GM19467 (cell line): ENCODE measurements around the gene FASTK.

ENCODE experiments used
- ATAC-seq: cut with Tn5 transposase; IDR thresholded peaks from one replicate; pipeline ENCODE4 v1.9.1; 2021; ENCODE audit warnings: mild to moderate bottlenecking, moderate library complexity; ENCODE audit not compliant: unreplicated experiment

The FASTK gene

GRCh38 chr7:151083071-151083823, 2.6 kb upstream of the FASTK start, which contains the start of gene TMUB1:
TMUB1 (minus strand) TSS chr7:151083493; CDS start chr7:151082563, 930 bp downstream.
- ATAC-seq = peak; percentile 33

- ATAC-seq = no peak
These were observed 1.8 kb upstream of the FASTK start for GRCh38 chr7:151082141-151083070.

- ATAC-seq = no peak
These were observed 827 bp upstream of the FASTK start for GRCh38 chr7:151081170-151082101.

DNA sequence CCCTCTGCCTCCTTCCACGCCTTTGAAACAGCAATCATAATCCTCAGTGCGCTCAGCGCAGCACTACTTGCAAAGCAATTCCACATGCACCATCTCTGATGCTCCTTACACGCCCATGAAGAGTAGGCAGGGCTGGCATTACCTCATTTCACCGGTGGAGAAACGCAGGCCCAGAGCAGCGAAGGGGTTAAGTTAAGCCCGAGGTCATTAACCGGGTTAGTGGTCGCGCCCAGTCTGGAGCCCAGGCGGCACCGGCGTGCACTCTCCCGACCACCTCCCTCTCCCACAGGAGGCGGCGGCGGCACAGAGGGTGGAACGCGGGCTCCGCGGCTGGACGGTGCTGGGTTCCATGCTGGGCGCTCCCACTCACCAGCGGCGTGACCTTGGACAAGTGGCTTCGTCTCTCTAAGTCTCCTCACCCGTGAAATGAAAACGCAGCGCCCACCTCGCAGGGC, 515 bp downstream of the FASTK start:
- peak; percentile 2 for ATAC-seq

DNA sequence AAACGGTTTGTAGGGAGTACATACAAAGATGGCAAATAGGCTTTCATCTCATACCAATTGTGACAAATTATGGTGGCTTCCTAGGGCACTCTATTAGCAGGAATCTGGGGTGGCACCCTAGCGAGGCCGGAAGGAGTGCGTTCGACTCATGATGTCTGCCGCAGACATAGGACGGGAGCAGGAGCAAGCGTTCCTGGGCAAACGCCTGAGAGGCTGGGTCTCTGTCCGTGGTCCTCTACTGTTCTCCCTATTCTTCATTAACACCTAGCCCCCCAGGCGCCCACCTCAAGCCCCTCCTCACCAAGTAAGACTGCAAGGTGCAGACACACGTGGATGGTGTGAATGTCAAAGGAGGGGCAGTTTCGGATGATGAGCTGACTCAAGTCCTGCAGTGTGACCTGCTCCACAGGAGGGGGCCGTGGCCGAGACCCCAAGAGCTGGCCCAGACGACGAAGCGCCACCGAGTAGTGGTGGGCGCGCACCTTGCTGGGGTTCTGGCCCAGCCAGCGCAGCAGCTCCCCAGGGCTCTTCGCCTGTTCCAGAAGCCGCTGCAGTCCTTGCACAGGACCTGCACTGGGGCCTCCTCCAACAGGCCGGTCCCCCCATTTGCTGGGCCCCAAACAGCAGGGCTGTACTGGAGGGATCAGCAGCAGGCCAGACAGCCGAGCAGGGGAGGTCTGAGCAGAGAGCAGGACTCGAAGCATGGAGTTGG, 1.3 kb downstream of the FASTK start:
- ATAC-seq = no peak

GRCh38 chr7:151078233-151079040, 2.2 kb downstream of the FASTK start:
- ATAC-seq = no peak

DNA sequence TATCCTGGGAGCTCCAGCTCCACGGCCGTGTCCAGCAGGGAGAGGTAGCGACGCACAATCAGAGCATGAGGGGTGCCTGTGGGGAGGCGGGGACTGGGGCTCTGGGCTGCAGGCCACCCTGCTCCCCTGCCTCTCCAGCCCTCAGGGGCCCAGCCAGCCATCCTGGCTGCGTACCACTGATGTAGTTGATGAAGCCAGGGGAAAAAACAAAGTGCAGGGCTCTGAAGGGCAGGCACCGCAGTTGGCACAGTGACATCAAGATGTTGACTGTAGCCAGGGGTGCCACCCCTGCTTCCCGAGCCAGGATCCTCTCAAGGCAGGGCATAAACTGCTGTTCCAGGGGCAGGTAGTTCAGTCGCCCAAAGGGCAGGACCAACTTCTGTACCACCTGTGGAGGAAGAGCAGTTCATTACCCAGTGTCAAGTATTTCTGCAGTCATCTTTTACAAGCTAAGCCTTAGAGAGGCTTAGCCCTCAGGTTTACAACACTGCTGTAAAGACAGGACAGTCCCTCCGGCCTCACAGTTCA, 2.8 kb downstream of the FASTK start:
- ATAC-seq = no peak

GRCh38 chr7:151076863-151077704, 3.5 kb downstream of the FASTK start:
- ATAC-seq = no peak

DNA sequence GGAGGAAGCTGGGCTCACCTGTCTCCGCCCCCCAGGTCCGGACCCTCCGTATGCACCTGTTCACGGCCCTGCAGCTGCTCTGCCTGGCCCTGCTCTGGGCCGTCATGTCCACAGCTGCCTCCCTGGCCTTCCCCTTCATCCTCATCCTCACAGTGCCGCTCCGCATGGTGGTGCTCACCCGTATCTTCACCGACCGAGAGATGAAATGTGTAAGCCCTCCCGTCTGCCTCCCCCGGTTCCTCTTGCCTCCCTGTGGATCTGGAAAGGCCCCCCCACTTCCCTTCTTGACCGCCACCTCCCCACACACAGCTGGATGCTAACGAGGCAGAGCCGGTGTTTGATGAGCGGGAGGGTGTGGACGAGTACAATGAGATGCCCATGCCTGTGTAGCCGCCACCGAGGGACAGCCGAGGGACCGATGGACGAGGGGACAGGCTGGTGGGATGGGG, 4.6 kb downstream of the FASTK start:
- no peak for ATAC-seq

- ATAC-seq = no peak
These were observed 5.0 kb downstream of the FASTK start for GRCh38 chr7:151075662-151075971.

DNA sequence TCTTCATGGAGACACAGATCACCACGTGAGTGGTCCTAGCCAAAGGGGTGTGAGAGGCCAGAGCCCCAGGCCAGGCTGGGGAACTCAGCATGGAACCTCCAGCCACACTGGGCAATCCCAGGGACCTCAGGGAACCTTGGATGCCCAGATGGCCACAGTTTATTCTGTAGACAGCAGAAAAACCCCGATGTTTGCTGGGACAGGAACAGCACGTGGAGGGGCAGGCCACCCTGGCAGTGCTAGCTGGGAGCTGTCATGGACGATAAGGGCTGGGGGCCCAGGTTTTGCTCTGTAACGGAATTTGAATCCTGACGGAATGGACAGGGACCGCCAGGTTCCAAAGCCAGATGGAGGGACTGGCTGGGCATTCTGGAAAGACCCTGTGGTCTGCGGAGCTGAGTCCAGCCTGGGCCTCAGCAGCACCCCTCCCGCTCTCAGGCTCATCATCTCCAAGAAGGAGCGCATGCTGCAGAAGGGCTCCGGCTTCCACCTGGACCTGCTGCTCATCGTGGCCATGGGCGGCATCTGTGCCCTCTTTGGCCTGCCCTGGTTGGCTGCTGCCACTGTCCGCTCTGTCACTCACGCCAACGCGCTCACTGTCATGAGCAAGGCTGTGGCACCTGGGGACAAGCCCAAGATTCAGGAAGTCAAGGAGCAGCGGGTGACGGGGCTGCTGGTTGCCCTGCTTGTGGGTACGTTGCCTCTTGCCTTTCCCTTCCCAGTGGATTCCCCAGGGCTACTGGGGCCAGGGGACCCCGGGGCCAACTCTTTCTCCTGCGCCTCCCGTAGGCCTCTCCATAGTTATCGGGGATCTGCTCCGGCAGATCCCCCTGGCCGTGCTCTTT, 5.6 kb downstream of the FASTK start:
- ATAC-seq = no peak

DNA sequence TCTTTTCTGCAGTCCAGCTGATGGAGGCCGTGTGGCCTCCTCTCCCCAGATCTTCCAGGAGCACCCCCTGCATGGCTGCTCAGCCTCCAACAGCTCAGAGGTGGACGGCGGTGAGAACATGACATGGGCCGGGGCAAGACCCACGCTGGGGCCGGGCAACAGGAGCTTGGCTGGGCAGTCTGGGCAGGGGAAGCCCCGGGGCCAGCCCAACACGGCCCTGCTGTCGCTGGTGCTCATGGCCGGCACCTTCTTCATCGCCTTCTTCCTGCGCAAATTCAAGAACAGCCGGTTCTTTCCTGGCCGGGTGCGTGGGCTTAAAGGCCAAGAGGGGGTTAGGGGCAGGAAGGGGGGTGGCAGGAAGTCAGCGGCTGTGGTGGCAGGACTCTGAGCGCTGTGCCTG, 6.6 kb downstream of the FASTK start:
- no peak for ATAC-seq

DNA sequence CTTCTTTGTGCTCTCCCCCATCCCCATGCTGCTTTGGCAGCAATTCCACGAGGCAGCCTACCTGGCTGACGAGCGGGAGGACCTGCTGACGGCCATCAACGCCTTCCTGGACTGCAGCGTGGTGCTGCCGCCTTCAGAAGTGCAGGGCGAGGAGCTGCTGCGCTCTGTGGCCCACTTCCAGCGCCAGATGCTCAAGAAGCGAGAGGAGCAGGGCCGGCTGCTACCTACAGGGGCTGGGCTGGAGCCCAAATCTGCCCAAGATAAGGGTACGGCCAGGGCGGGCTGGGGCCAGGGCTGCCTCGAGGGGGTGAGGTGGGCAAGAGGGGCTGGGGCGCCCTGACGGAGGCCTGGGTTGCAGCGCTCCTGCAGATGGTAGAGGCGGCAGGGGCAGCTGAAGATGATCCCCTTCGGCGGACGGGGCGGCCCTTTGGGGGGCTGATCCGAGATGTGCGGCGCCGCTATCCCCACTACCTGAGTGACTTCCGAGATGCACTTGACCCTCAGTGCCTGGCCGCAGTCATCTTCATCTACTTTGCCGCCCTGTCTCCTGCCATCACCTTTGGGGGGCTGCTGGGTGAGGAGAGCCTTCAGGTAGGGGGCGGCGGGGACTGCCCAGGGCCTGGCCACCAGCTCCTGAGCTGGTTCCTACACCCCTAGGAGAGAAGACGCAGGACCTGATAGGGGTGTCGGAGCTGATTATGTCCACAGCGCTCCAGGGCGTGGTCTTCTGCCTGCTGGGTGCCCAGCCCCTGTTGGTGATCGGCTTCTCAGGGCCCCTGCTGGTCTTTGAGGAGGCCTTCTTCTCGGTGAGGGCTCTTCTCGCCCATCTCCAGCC, 9.4 kb downstream of the FASTK start:
- ATAC-seq = no peak

DNA sequence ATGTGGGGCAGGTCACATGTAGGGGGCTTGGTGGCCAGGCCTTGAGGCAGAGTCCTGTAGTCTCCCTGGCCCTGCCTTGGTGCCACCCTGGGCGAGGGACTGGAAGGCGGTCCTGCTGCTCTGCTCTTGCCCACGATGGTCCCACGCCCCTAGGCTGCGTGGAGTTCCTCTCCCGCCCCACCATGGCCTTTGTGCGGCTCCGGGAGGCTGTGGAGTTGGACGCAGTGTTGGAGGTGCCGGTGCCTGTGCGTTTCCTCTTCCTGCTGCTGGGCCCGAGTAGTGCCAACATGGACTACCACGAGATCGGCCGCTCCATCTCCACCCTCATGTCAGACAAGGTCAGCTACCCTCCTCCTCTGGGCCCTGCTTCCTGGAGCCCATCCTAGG, 10.0 kb downstream of the FASTK start:
- ATAC-seq = no peak

- no peak for ATAC-seq
These were observed 10.6 kb downstream of the FASTK start for GRCh38 chr7:151069841-151070573.
